Right renal cortex interstitium (tissue), 3 donors: ENCODE results near the gene ENTPD7. TPM values are rescaled to one million over a fixed set of nuclear protein-coding genes. Genes with fewer than 3 reads are reported as not detected.
"Not testable (repeated sequence)": the region's sequence is repeated elsewhere in the genome, so short reads cannot be mapped to it uniquely, and the experiment has no call there.

ENCODE experiments used
- DNase-seq, 3 donors: peaks; one replicate each; pipeline ENCODE4 v3.0.0-alpha.2; 2013; ENCODE audit warnings: low read depth in 3 of 3, low spot score in 2 of 3
- polyA plus RNA-seq, 3 donors: library from polyadenylated mRNA; unstranded; fragments of 120-200 nt; gene quantifications; one replicate each; pipeline ENCODE4 v1.2.1, GENCODE V29; 2013; ENCODE audit not compliant: insufficient read length in 3 of 3

ENTPD7 gene
- polyA plus RNA-seq, 3 donors = 19.6 to 21.0 (median 20.6) TPM

GRCh38 chr10:99742254-99742653 is 82.9 kb downstream of the ENTPD7 start:
- DNase-seq = no peak

DNA sequence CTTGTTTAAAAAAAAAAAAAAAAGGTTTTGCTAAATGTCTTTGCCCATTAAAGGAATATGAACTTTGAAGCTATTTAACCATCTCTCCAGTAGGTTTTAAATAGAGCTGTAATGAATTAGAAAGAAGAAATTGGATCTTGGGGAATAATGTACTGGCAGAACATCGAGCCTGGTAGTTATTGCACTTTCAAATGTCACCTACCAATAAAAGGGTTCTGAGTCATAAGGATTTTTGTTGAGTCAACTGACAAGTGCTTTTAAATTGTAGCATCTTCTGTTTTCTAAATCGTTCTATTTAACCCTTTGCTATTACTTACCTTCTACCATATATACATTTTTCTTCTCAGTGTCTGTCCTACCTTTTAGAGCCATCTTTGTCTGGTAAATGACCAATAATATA is 83.4 kb downstream of the ENTPD7 start:
- no peak for DNase-seq

GRCh38 chr10:99743841-99744240 is 84.5 kb downstream of the ENTPD7 start:
- DNase-seq = no peak

DNA sequence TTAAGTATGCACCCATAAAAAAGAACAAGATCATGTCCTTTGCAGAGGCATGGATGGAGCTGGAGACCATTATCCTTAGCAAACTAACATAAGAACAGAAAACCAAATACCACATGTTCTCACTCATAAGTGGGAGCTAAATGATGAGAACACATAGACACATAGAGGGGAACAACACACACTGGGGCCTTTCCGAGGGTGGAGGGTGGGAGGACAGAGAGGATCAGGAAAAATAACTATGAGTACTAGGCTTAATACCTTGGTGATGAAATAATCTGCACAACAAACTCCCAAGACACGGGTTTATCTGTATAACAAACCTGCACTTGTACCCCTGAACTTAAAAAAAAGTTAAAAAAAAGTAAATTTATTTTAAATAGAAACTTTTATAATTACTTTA is 86.9 kb downstream of the ENTPD7 start:
- not testable (repeated sequence) for DNase-seq

- no peak for DNase-seq
These were observed 89.6 kb downstream of the ENTPD7 start for GRCh38 chr10:99748823-99749451.

DNA sequence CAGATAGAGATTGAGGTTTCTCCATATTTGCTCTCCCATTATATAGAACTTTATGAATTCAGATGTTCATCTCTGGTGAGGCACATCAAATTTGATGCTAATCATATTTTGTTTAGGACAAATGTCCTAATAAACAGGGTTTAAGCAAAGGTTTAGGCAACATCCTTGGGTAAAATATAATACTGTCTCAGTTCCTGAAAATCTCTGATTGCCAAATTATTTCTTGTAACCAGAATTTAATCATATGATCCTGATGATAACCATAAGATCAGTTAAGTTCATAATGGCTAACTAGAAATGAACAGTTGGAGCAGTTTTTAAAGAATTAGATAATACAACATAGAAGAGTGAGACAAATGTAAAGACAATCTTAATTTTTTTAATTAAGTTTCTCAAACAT is 91.3 kb downstream of the ENTPD7 start:
- DNase-seq = no peak

GRCh38 chr10:99754670-99755069 is 95.4 kb downstream of the ENTPD7 start:
- DNase-seq = no peak

Other genes with a start within 250 kb of the ENTPD7 start
- 10 to 100 TPM; 87.4 to 96.9 (median 92.5) TPM for gene GOT1, start 228.9 kb upstream of the ENTPD7 start, polyA plus RNA-seq
- not detected for gene NKX2-3, start 126.6 kb upstream of the ENTPD7 start, polyA plus RNA-seq
- 10 to 100 TPM; 35.6 to 37.5 (median 37.4) TPM for gene SLC25A28, start 39.1 kb upstream of the ENTPD7 start, polyA plus RNA-seq
- 10 to 100 TPM; 46.3 to 49.4 (median 47.6) TPM for gene COX15, start 72.6 kb downstream of the ENTPD7 start, polyA plus RNA-seq
- gene CUTC, start 72.7 kb downstream of the ENTPD7 start, polyA plus RNA-seq = 10 to 100 TPM; 24.7 to 28.9 (median 28.0) TPM
- 10 to 100 TPM in 1 of 3 donors, 1 to 10 TPM in 2; 6.9 to 11.1 (median 9.8) TPM for gene ABCC2, start 123.1 kb downstream of the ENTPD7 start, polyA plus RNA-seq